D721Med (cell line): Measurements from ENCODE around the gene GNE.

Experiments
- DNase-seq: peaks from one replicate; pipeline ENCODE4 v3.0.0; 2011; ENCODE audit warnings: low spot score; ENCODE audit not compliant: insufficient read length
- FAIRE-seq: peaks from 2 replicates; lab custom pipeline; 2011; peaks lifted over from hg19 to GRCh38; lab: Jason Lieb, UNC
- TF ChIP-seq, protein P1 (sequence below): IDR thresholded peaks from 2 replicates; pipeline ENCODE4 v1.5.1; 2012; ENCODE audit warnings: mild to moderate bottlenecking, control low read depth; ENCODE audit not compliant: insufficient read depth; ENCODE audit errors: missing control alignments

Gene GNE

DNA sequence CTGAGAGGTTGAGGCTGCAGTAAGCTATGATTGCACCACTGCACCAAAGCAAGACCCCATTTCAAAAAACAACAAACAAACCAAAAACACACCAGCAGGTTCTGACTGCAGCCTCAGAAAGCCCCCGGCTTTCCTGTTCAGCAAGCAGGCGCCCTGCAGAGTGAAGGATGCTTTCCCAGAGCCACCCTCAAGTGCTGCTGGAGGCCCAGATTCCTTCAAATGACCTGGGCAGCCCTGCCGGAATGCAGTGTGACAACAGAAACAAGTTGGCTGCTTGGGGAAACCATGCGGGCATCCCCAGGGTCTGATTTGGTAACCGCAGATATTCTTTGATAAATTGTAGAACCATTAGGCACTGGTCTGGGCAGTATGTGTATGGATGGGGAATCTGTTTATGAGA is 35.7 kb upstream of the GNE start:
- FAIRE-seq (no peak), DNase-seq (no peak)
- TF ChIP-seq, protein P1, sequence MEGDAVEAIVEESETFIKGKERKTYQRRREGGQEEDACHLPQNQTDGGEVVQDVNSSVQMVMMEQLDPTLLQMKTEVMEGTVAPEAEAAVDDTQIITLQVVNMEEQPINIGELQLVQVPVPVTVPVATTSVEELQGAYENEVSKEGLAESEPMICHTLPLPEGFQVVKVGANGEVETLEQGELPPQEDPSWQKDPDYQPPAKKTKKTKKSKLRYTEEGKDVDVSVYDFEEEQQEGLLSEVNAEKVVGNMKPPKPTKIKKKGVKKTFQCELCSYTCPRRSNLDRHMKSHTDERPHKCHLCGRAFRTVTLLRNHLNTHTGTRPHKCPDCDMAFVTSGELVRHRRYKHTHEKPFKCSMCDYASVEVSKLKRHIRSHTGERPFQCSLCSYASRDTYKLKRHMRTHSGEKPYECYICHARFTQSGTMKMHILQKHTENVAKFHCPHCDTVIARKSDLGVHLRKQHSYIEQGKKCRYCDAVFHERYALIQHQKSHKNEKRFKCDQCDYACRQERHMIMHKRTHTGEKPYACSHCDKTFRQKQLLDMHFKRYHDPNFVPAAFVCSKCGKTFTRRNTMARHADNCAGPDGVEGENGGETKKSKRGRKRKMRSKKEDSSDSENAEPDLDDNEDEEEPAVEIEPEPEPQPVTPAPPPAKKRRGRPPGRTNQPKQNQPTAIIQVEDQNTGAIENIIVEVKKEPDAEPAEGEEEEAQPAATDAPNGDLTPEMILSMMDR: no peak

GRCh38 chr9:36293171-36293570 is 34.9 kb upstream of the GNE start:
- TF ChIP-seq, protein P1: no peak
- no peak for FAIRE-seq

GRCh38 chr9:36292641-36293040 is 34.4 kb upstream of the GNE start:
- no peak for FAIRE-seq
- TF ChIP-seq, protein P1: no peak
- DNase-seq: no peak

More at GRCh38 chr9:36293171-36293570, 34.9 kb upstream of the GNE start:
- no peak for DNase-seq

DNA sequence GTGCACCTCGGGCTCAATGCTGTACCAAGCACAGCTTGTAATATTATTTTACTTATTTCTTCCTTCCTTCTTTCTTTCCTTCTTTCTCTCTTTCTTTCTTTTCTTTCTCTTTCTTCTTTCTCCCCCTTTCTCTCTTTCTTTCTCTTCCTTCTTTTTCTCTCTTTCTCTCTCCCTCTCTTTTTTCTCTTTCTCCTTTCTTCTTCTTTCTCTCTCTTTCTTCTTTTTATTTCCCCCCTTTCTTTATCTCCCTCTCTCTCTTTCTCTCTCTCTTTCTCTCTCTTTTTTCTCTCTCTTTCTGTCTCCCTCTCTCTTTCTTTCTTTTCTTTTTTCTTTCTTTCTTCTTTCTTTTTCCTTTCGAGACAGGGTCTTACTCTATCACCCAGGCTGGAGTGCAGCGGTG is 32.7 kb upstream of the GNE start:
- TF ChIP-seq, protein P1: no peak
- no peak for FAIRE-seq
- DNase-seq: no peak

GRCh38 chr9:36289836-36290435 is 31.7 kb upstream of the GNE start:
- DNase-seq: no peak
- FAIRE-seq: no peak
- TF ChIP-seq, protein P1: no peak

DNA sequence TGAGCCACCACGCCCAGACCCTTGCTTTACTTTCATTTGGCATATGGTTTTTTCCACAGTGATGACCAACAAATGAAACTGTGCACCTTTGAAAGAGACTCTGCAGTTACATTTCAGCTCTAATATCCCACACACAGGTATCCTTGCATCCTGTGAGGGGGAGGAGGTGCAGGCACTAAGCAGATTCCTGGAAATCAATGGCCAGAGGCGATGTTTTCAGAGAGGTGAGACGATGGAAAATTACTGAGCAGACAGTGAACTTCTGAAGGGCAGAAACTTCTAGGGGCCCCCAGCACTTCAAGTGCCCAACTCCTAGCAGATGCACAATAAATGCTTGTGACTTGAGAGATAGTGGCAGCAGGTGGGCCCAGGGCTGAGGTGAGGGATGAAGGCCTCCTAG is 29.8 kb upstream of the GNE start:
- TF ChIP-seq, protein P1: no peak
- no peak for DNase-seq

GRCh38 chr9:36286388-36286787 is 28.1 kb upstream of the GNE start:
- TF ChIP-seq, protein P1: no peak
- DNase-seq (no peak), FAIRE-seq (no peak)

More for the DNA sequence above, 29.8 kb upstream of the GNE start:
- FAIRE-seq: no peak
